Left lung (tissue), 14 donors: ENCODE data around the gene OR14I1. TPM values are rescaled to one million over a fixed set of nuclear protein-coding genes. Genes with fewer than 3 reads are reported as not detected.
A peak's percentile ranks its signal among the peaks of the same experiment; 100 is the strongest.

Experiments
- ATAC-seq: fragments of 200-7000 bp; cut with Tn5 transposase; one replicate; pipeline ENCODE4 v1.9.1; 2020; ENCODE audit warnings: moderate library complexity
- DNase-seq, 4 donors: peaks; one replicate each; pipeline ENCODE4 v3.0.0-alpha.2; 2013 to 2020
- H3K27ac ChIP-seq, 2 donors: fragments of 200-600 bp; sonication (generic) in 1 of 2; one replicate each; pipeline versions ENCODE4 v1.5.0 to v1.8.0; 2020 to 2021
- H3K27me3 ChIP-seq, 2 donors: fragments of 200-600 bp; sonication (generic) in 1 of 2; one replicate each; pipeline versions ENCODE4 v1.5.0 to v1.8.0; 2020 to 2021
- H3K36me3 ChIP-seq, 2 donors: fragments of 200-600 bp; sonication (generic) in 1 of 2; one replicate each; pipeline versions ENCODE4 v1.5.0 to v1.8.0; 2020 to 2021
- H3K4me1 ChIP-seq, 2 donors: fragments of 200-600 bp; one replicate each; pipeline ENCODE4 v1.8.0; 2021
- H3K4me3 ChIP-seq, 2 donors: fragments of 200-600 bp; sonication (generic) in 1 of 2; one replicate each; pipeline versions ENCODE4 v1.5.0 to v1.8.0; 2020 to 2021; ENCODE audit warnings: mild to moderate bottlenecking in 1 of 2
- H3K9me3 ChIP-seq, 2 donors: fragments of 200-600 bp; sonication (generic) in 1 of 2; one replicate each; pipeline versions ENCODE4 v1.5.0 to v1.8.0; 2020 to 2021
- intact Hi-C, 2 donors: fragments of 100-400 bp; cut with DNase I; formaldehyde crosslinking; loops; one replicate each; pipeline versions ENCODE4 v1.11.2 to v1.14.2; 2022
- long read RNA-seq, 12 donors: library from polyadenylated mRNA in 2 of 12; unstranded in 2 of 12; transcript quantifications; one replicate each; pipeline ENCODE4 v2.0.0 and lab custom pipeline, GENCODE V29; 2019 to 2026
- polyA plus RNA-seq, 6 donors: library from polyadenylated mRNA; unstranded; fragments of 120-200 nt; gene quantifications; one replicate each; pipeline ENCODE4 v1.2.1, GENCODE V29; 2013; ENCODE audit not compliant: insufficient read length in 6 of 6
- total RNA-seq, 2 donors: library from RNA; stranded (reverse); fragmentation: NEBNext Ultra II Directional; extraction: Animal tissue kit (Norgen Biotek cat#: 25700); gene quantifications; one replicate each; pipeline ENCODE4 v1.2.1, GENCODE V29; 2021
- TF ChIP-seq, protein P1 (sequence below), 2 donors: fragments of 200-600 bp; sonication (generic) in 1 of 2; IDR thresholded peaks; one replicate each; pipeline versions ENCODE4 v1.5.0 to v1.8.0; 2021; ENCODE audit warnings: antibody characterized with exemption in 2 of 2
- donor health status: DM: no; HTN: yes; CAD: no.
- donor health status: DM: no; HTN: no; CAD: no.

The OR14I1 gene
- not detected for total RNA-seq
- polyA plus RNA-seq = not detected
- long read RNA-seq, donor 1 = 0 reads
- long read RNA-seq, donor 2 = 0 reads
- long read RNA-seq, donor 3 = 0 reads
- long read RNA-seq, donor 4 = 0 reads
- long read RNA-seq, donor 5 = 0 reads
- long read RNA-seq, donor 6 = 0 reads
- long read RNA-seq, donor 7 = 0 reads
- long read RNA-seq, donor 8 = 0 reads
- long read RNA-seq, donor 9 = 0 reads
- long read RNA-seq, donor 10 = 0 reads
- long read RNA-seq, donor 11, partial matches to known transcripts = 0 of 1 reads
- long read RNA-seq, donor 11, other reads (novel, unspliced or antisense) = 0 of 1 reads
- long read RNA-seq, donor 12 = 0 reads

DNA sequence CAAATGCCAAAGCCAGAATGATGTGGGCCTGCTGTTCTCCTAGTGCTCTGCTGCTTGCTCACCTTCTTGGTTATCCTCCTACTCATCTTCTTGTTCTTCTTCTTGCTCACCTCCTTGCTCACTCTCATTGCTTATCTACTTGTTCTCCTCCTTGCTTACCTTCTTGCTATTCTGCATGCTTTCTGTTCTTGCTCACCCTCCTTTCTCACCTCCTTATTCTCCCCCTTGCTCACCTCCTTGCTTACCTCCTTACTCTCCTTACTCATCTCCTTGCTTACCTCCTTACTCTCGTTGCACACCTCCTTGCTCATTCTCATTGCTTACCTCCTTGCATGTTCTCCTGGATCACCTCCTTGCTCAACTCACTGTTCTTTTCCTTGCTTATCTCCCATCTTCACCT lies at the start of gene OR14I1:
OR14I1 (minus strand) TSS at position 53 of the 400 bp plus-strand sequence.
- ATAC-seq (no peak), DNase-seq (no peak)
- TF ChIP-seq, protein P1, sequence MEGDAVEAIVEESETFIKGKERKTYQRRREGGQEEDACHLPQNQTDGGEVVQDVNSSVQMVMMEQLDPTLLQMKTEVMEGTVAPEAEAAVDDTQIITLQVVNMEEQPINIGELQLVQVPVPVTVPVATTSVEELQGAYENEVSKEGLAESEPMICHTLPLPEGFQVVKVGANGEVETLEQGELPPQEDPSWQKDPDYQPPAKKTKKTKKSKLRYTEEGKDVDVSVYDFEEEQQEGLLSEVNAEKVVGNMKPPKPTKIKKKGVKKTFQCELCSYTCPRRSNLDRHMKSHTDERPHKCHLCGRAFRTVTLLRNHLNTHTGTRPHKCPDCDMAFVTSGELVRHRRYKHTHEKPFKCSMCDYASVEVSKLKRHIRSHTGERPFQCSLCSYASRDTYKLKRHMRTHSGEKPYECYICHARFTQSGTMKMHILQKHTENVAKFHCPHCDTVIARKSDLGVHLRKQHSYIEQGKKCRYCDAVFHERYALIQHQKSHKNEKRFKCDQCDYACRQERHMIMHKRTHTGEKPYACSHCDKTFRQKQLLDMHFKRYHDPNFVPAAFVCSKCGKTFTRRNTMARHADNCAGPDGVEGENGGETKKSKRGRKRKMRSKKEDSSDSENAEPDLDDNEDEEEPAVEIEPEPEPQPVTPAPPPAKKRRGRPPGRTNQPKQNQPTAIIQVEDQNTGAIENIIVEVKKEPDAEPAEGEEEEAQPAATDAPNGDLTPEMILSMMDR (IDR thresholded peaks at IDR 0.05) = no peak
- Histone ChIP-seq H3K27ac (no peak within 1 kb of the TSS), H3K36me3 (no peaks in the 10 kb centered on the region), H3K9me3 (no peaks in the 10 kb centered on the region), H3K27me3 (no peaks in the 10 kb centered on the region), H3K4me1 (peaks cover 0 to 5% of the 10 kb centered on the region in 2 donors), H3K4me3 (no peak within 1 kb of the TSS)
- intact Hi-C loops = no loop called here

GRCh38 chr1:248751635-248752034 lies 49.1 kb upstream of the OR14I1 start:
- intact Hi-C loops = no loop called here

GRCh38 chr1:248751142-248751541 lies 48.6 kb upstream of the OR14I1 start:
- Histone ChIP-seq H3K27me3 (no peaks in the 10 kb centered on the region), H3K27ac (peak overlapping the region in 1 of 2 donors; percentile 55), H3K4me3 (no peak overlapping the region), H3K9me3 (no peaks in the 10 kb centered on the region), H3K4me1 (no peaks in the 10 kb centered on the region), H3K36me3 (no peaks in the 10 kb centered on the region)
- DNase-seq (no peak), ATAC-seq (no peak)
- intact Hi-C loops = no loop called here
- TF ChIP-seq, protein P1 (IDR thresholded peaks at IDR 0.05) = no peak

More at GRCh38 chr1:248751635-248752034, 49.1 kb upstream of the OR14I1 start:
- Histone ChIP-seq H3K36me3 (no peaks in the 10 kb centered on the region), H3K27ac (peak overlapping the region in 1 of 2 donors; percentile 55), H3K9me3 (no peaks in the 10 kb centered on the region), H3K4me3 (no peak overlapping the region), H3K27me3 (no peaks in the 10 kb centered on the region), H3K4me1 (no peaks in the 10 kb centered on the region)
- no peak for DNase-seq
- TF ChIP-seq, protein P1 (IDR thresholded peaks at IDR 0.05) = no peak
- ATAC-seq = no peak

DNA sequence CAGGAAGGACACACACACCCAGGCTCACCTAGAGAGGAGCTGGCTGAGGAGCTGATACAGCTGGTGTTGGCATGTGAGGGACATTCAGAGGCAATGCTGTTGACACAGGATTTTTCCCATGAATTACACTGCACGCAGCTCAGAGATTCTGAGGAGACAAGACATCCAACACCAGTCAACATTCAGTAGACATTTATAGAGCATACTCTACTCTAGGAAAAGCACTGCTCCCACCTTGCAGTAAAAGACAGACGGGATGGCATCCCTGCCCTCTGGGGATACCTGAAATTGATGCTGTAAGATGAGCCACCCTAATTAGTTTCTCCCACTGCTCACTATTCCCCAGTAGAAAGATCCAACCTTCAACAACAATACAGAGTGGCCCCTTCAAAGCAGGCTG lies 47.9 kb upstream of the OR14I1 start:
- H3K4me3 ChIP-seq = no peak overlapping the region
- intact Hi-C loops = no loop called here
- DNase-seq (no peak), ATAC-seq (no peak)
- no peaks in the 10 kb centered on the region for H3K4me1 ChIP-seq
- H3K27ac ChIP-seq = peak overlapping the region in 1 of 2 donors; percentile 55
- no peaks in the 10 kb centered on the region for H3K9me3 ChIP-seq
- H3K36me3 ChIP-seq = no peaks in the 10 kb centered on the region
- TF ChIP-seq, protein P1 (IDR thresholded peaks at IDR 0.05) = no peak
- no peaks in the 10 kb centered on the region for H3K27me3 ChIP-seq

DNA sequence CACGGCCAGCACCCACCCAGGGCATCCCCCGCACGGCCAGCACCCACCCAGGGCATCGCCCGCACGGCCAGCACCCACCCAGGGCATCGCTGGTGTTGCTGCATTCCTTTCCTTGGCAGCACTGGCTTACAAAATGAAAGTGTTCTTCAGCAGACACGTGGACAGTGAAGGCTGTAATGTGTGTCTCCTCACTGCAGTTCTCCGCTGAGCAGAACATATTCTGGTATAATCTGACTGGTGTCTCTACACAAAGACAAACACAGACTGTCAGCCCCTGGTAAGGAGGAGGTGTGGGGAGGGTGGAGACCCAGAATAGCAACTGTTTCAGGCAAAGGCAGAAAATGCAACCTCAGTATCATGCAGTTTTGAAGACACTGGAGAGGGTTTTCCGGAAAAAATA lies 45.6 kb upstream of the OR14I1 start:
- ATAC-seq (no peak), DNase-seq (no peak)
- TF ChIP-seq, protein P1 (IDR thresholded peaks at IDR 0.05) = no peak
- H3K4me1 ChIP-seq = no peaks in the 10 kb centered on the region
- no peak overlapping the region for H3K4me3 ChIP-seq
- no peak overlapping the region for H3K27ac ChIP-seq
- H3K27me3 ChIP-seq = no peaks in the 10 kb centered on the region
- intact Hi-C loops = no loop called here
- H3K9me3 ChIP-seq = no peaks in the 10 kb centered on the region
- H3K36me3 ChIP-seq = no peaks in the 10 kb centered on the region
